ENCODE measurements around the gene PRPF8. TPM values are rescaled to one million over a fixed set of nuclear protein-coding genes. Genes with fewer than 3 reads are reported as not detected.

PRPF8 gene
- total and polyA plus RNA-seq, 10 of the 15 experiments (the other 5 are each of a cell fraction or from before 2014, with no cell fraction given): 77.2 to 337 (median 162) TPM

DNA sequence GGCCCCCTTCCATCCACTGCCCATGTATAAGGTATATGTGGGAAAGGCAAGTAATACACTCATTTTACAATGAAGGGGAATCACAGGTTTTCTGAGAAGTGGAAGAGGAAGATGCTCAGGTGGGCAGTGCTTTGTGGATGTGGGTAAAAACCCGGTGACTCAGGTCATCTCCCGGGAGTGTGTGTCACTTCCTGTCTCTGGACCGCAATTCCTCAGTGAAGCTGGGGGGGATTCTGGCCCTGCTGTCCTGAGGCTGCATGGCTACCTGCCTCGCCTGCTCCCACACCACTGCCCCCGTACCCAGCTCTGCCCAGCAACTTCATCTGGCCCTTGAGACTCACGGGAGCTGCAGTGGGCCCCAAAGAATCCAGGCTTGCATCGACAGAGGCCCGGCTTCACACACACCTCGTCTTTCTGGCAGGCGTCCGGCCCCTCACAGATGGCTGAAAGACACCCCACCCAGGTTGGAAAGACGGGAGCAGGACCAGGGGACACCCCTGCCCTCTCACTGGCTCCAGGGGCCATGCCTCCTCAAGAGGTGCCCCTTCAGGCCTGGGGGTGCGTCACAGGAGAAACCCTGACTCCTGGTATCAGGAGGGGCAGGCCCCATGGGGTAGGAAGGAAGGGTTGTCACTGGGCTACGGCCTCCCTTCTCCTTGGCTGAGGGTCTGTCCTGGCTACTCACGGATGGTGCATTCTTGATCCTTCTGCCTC, 40.0 kb downstream of the PRPF8 start:
- no peaks in the 10 kb centered on the region for H3K27me3 ChIP-seq (replicated peaks in 1 of 2; ENCODE audit: control insufficient read depth in 2 of 2, insufficient read depth in 2 of 2, low read length in 1 of 2)
- H3K4me1 ChIP-seq (ENCODE audit: control insufficient read depth, insufficient read depth, low read length): peaks cover 32% of the 10 kb centered on the region
- H4K20me1 ChIP-seq (ENCODE audit: control insufficient read depth, insufficient read depth): no peaks in the 10 kb centered on the region
- peak; percentile 54 for ATAC-seq
- peak overlapping the region; percentile 69 for H2AFZ ChIP-seq (ENCODE audit: control insufficient read depth, low read depth, low read length)
- TSS peak; percentile 69 for BruUV-seq (replicated peaks)
- peak overlapping the region; percentile 62 for H3K4me3 ChIP-seq
- peak overlapping the region; percentile 80 for H3K9ac ChIP-seq (ENCODE audit: control insufficient read depth, insufficient read depth, low read length)
- intact Hi-C loops (cut with micrococcal nuclease; ENCODE audit: unreplicated experiment) (loop anchor here (10.0 kb wide), 1 partner anchor 370 kb away; the partner anchor contains the start of genes BHLHA9 and TRARG1), in situ Hi-C loops (cut with MboI) (no loop called here)
- H3K79me2 ChIP-seq (ENCODE audit: control insufficient read depth, insufficient read depth, low read length): peaks cover 5% of the 10 kb centered on the region
- peak overlapping the region; percentile 98 for H3K4me2 ChIP-seq (ENCODE audit: control insufficient read depth, insufficient read depth)
- H3K27ac ChIP-seq (ENCODE audit: control insufficient read depth, insufficient read depth): peak overlapping the region; percentile 95
- ChIA-PET RAD21 (ENCODE audit: unreplicated experiment) (interaction anchor here (0.8 to 1.2 kb wide), 4 partner anchors 37 to 77 kb away, joined by 3 to 7 read pairs (median 4); no protein-coding TSS in a partner anchor), SMC1A (ENCODE audit: uncharacterized antibody, unreplicated experiment) (interaction anchor here (0.6 to 1.9 kb wide), 2 partner anchors 14 to 70 kb away, joined by 3 to 7 read pairs; no protein-coding TSS in a partner anchor), CTCF (interaction anchor here (1.4 to 1.7 kb wide), 2 partner anchors 14 to 70 kb away, joined by 6 to 7 read pairs; no protein-coding TSS in a partner anchor), POLR2A (interaction anchor here (0.8 to 1.4 kb wide), 6 partner anchors 13 to 155 kb away, joined by 3 to 5 read pairs (median 4); partner anchors contain the start of gene PRPF8)
- H3K36me3 ChIP-seq (ENCODE audit: control insufficient read depth in 2 of 2, insufficient read depth in 2 of 2, low read length in 1 of 2): no peaks in the 10 kb centered on the region
- peak; percentile 61 for DNase-seq (ENCODE audit: low read depth, low spot score)
- FAIRE-seq: peak; percentile 80
- 17% methylated on average over 15 of the region's 15 CpGs for WGBS (ENCODE audit: insufficient coverage, insufficient replicate concordance, low lambda C conversion rate, missing lambda C conversion rate)
- H3K9me3 ChIP-seq (replicated peaks; ENCODE audit: control insufficient read depth, insufficient read depth, low read length): no peaks in the 10 kb centered on the region
- TF ChIP-seq POLR2AphosphoS5 (IDR thresholded peaks at IDR 0.05; ENCODE audit: low read length) (peak; percentile 75), ZNF217 (IDR thresholded peaks at IDR 0.05) (no peak), ETV6 (conservative IDR thresholded peaks at IDR 0.05 in 1 of 2, IDR thresholded peaks at IDR 0.05 in 1 of 2; ENCODE audit: borderline replicate concordance in 1 of 2, low read depth in 1 of 2) (peak in 1 of 2 experiments; percentile 80; a peak in 2 of 4 replicates), ZNF384 (IDR thresholded peaks at IDR 0.05; ENCODE audit: borderline replicate concordance, low read depth, low read length) (no peak), SIN3A (IDR thresholded peaks at IDR 0.05; ENCODE audit: low read depth, low read length) (no peak), DPF2 (IDR thresholded peaks at IDR 0.05) (peak; percentile 36; the same call in 1 of the 2 replicates), MEF2A (IDR thresholded peaks at IDR 0.05; ENCODE audit: insufficient read depth, low read depth, low read length) (no peak), SPI1 (IDR thresholded peaks at IDR 0.05; ENCODE audit: borderline replicate concordance, insufficient read depth, low read depth, low read length) (peak; percentile 68; the same call in 1 of the 2 replicates), NR2F1 (conservative IDR thresholded peaks at IDR 0.05) (peak; percentile 62), RELA (IDR thresholded peaks at IDR 0.05; ENCODE audit: borderline replicate concordance, partially characterized antibody) (peak; percentile 53), EP300 (IDR thresholded peaks at IDR 0.05; ENCODE audit: borderline replicate concordance in 1 of 2, control insufficient read depth in 1 of 2, low read depth in 2 of 2, low read length in 2 of 2) (peak in 1 of 2 experiments; percentile 64; a peak in 2 of 4 replicates), EED (IDR thresholded peaks at IDR 0.05; ENCODE audit: low read depth) (peak; percentile 90), PAX5 (IDR thresholded peaks at IDR 0.05; ENCODE audit: borderline replicate concordance, low read depth, low read length) (peak; percentile 8; the same call in 1 of the 2 replicates), BCL11A (IDR thresholded peaks at IDR 0.05; ENCODE audit: low read depth, low read length) (no peak; the same call in 1 of the 2 replicates), YY1 (IDR thresholded peaks at IDR 0.05; ENCODE audit: low read depth, low read length) (0 out of 2 replicates have a peak, but pooled peaks have one; percentile 39), ATF7 (IDR thresholded peaks at IDR 0.05; ENCODE audit: low read depth) (peak; percentile 76)
- TF ChIP-seq, protein P1, sequence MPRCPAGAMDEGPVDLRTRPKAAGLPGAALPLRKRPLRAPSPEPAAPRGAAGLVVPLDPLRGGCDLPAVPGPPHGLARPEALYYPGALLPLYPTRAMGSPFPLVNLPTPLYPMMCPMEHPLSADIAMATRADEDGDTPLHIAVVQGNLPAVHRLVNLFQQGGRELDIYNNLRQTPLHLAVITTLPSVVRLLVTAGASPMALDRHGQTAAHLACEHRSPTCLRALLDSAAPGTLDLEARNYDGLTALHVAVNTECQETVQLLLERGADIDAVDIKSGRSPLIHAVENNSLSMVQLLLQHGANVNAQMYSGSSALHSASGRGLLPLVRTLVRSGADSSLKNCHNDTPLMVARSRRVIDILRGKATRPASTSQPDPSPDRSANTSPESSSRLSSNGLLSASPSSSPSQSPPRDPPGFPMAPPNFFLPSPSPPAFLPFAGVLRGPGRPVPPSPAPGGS (IDR thresholded peaks at IDR 0.05; ENCODE audit: borderline replicate concordance, insufficient read depth, low read depth, low read length, poor library complexity, severe bottlenecking): peak; percentile 16
- TF ChIP-seq, protein P2, sequence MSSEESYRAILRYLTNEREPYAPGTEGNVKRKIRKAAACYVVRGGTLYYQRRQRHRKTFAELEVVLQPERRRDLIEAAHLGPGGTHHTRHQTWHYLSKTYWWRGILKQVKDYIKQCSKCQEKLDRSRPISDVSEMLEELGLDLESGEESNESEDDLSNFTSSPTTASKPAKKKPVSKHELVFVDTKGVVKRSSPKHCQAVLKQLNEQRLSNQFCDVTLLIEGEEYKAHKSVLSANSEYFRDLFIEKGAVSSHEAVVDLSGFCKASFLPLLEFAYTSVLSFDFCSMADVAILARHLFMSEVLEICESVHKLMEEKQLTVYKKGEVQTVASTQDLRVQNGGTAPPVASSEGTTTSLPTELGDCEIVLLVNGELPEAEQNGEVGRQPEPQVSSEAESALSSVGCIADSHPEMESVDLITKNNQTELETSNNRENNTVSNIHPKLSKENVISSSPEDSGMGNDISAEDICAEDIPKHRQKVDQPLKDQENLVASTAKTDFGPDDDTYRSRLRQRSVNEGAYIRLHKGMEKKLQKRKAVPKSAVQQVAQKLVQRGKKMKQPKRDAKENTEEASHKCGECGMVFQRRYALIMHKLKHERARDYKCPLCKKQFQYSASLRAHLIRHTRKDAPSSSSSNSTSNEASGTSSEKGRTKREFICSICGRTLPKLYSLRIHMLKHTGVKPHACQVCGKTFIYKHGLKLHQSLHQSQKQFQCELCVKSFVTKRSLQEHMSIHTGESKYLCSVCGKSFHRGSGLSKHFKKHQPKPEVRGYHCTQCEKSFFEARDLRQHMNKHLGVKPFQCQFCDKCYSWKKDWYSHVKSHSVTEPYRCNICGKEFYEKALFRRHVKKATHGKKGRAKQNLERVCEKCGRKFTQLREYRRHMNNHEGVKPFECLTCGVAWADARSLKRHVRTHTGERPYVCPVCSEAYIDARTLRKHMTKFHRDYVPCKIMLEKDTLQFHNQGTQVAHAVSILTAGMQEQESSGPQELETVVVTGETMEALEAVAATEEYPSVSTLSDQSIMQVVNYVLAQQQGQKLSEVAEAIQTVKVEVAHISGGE (CRISPR knock-in tag; IDR thresholded peaks at IDR 0.05): no peak
